ENCODE measurements around the gene KCNT2. TPM values are rescaled to one million over a fixed set of nuclear protein-coding genes. Genes with fewer than 3 reads are reported as not detected.
"Not testable (repeated sequence)": the region's sequence is repeated elsewhere in the genome, so short reads cannot be mapped to it uniquely, and the experiment has no call there.

The KCNT2 gene
- total RNA-seq, 1 donor = 0.21 TPM

DNA sequence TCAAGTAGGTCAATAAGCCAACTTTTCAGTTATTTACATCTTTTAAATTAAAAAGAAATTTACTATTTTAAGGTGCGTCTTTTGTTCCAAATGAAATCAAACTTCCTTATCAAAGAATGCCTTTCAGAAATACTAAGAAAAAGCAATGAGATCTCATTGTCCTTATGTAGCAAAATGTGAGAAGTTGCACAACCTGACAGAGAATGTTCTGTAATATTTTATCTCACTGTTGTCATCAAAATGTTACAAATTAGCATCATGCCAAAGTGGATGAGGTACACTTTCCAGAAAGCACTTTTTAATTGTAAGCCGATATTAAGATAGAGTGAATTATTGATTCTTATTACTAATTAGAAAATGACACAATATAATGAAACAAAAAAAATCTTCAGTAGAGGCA lies 50.4 kb downstream of the KCNT2 start:
- H3K4me3 ChIP-seq (ENCODE audit: low read length) = no peak overlapping the region
- H3K4me1 ChIP-seq (ENCODE audit: insufficient read depth, low read length) = no peaks in the 10 kb centered on the region
- no peaks in the 10 kb centered on the region for H3K27me3 ChIP-seq (ENCODE audit: insufficient read depth, low read length)
- H3K9me3 ChIP-seq (ENCODE audit: low read depth, low read length) = no peaks in the 10 kb centered on the region

DNA sequence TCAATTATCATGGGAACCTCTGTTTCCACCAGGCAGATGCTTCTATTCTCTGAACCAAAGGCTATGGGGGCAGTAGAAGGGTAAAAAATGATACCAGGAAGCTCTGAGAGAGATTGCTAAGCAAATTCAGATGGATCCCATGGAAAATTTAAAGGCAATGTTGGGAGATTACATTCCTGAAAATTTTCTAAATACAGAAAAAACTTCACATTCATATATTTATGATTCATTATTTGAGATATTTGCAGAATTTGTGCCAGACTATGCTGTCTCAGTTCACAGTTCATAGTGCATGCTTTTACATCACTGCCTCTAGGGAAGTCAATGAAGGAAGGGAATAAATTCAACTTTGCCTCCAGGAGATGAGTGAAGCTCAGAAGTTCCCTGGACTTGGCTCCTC lies 57.5 kb downstream of the KCNT2 start:
- Histone ChIP-seq H3K4me3 (ENCODE audit: low read length) (no peak overlapping the region), H3K4me1 (ENCODE audit: insufficient read depth, low read length) (no peaks in the 10 kb centered on the region), H3K9me3 (ENCODE audit: low read depth, low read length) (no peaks in the 10 kb centered on the region), H3K27me3 (ENCODE audit: insufficient read depth, low read length) (no peaks in the 10 kb centered on the region)

DNA sequence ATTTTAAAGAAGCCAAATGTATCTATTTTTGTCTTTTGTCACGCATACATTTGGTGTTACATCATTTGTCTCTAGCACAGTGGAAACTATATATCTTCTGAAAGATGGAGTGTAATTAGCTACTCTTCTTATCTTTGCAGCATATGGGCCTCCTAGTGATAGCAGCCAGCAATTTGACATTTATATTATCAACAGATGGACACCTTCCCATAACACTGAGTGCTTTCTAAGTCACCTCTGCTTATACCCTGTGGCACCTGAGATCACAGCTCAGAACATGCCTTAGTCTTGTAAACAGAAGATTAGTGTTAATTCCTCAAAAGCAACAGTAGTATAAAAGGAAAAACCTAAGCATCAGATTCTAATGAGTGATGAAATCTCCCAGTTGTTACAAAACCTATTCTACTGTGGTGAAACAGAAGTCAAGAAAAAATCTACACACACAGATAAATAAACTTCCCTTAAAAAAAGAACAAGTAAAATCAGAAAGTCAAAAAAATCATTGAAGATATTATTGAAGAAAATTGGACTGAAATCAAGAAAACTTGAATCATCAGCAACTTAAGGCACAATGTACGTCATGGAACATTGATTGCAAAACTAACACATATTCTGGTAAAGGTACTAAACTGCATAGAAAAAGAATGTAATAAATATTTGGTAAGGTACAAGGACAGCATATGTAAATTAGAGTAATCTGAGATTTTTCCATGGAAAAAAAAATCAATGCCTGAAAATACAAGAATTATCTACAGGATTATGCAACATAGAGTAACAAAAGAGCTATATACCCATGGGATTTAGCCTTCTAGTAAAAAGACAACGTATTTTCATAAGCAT lies 61.7 kb downstream of the KCNT2 start:
- Histone ChIP-seq H3K4me1 (ENCODE audit: insufficient read depth, low read length) (no peaks in the 10 kb centered on the region), H3K4me3 (ENCODE audit: low read length) (no peak overlapping the region), H3K27me3 (ENCODE audit: insufficient read depth, low read length) (no peaks in the 10 kb centered on the region), H3K9me3 (ENCODE audit: low read depth, low read length) (no peaks in the 10 kb centered on the region)

DNA sequence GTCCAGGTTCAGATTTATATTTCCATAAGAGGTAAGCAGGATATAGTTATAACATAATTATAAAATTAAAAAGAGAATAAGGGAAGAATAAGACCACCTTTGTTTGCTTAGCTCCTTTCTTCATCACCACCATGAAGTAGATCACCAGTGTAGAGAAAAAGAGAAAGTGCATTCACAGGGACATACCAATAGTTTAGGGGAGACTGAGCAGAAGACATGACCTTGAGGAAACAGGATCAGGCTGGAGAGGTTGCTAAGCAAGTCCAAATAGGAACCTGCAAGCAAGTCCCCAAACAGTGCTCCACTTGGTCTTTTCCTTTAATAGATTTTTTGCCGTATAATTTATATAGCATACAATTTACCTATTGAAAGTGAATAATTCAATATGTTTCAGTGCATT lies 63.0 kb downstream of the KCNT2 start:
- Histone ChIP-seq H3K4me3 (ENCODE audit: low read length) (no peak overlapping the region), H3K27me3 (ENCODE audit: insufficient read depth, low read length) (no peaks in the 10 kb centered on the region), H3K9me3 (ENCODE audit: low read depth, low read length) (no peaks in the 10 kb centered on the region)

DNA sequence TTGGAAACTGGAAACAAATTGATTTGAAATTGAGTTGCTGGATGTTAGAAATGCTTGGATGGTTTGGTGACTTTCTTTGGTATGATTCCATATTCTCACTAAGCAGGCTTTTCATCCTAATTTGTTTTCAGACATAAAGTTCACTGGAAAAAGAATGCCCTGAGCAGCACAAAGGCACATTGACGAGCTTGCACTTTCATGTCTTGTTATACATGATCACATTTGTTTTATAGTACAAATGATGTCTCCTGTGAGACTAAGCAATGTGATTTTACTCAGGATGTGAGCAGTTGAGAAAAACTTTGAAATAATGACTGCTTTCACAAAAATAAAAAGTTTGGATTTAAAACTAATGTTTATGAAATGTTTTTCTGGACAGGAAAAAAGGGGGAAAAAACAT lies 63.6 kb downstream of the KCNT2 start:
- no peak overlapping the region for H3K4me3 ChIP-seq (ENCODE audit: low read length)
- no peaks in the 10 kb centered on the region for H3K27me3 ChIP-seq (ENCODE audit: insufficient read depth, low read length)
- H3K9me3 ChIP-seq (ENCODE audit: low read depth, low read length) = no peaks in the 10 kb centered on the region

More for the DNA sequence above, 63.0 kb downstream of the KCNT2 start:
- no peaks in the 10 kb centered on the region for H3K4me1 ChIP-seq (ENCODE audit: insufficient read depth, low read length)

DNA sequence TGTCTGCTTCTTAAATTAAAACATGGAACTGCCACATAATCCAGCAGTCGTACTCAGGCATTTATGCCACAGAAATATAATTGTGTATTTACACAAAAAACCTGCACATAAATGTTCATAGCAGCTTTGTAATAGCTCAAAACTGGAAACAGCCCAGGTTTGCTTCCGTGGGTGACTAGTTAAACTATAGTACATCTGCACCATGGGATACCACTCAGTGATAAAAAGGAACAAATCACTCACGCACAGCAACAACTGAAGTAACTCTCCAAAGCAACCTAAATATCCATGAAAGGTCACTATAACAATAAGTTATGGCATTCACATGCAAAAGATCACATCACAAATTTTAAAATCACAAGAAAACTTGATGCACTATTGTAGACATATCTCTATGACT lies 64.4 kb downstream of the KCNT2 start:
- Histone ChIP-seq H3K27me3 (ENCODE audit: insufficient read depth, low read length) (no peaks in the 10 kb centered on the region), H3K4me3 (ENCODE audit: low read length) (no peak overlapping the region), H3K4me1 (ENCODE audit: insufficient read depth, low read length) (no peaks in the 10 kb centered on the region), H3K9me3 (ENCODE audit: low read depth, low read length) (no peaks in the 10 kb centered on the region)

More for the DNA sequence above, 63.6 kb downstream of the KCNT2 start:
- H3K4me1 ChIP-seq (ENCODE audit: insufficient read depth, low read length) = no peaks in the 10 kb centered on the region

DNA sequence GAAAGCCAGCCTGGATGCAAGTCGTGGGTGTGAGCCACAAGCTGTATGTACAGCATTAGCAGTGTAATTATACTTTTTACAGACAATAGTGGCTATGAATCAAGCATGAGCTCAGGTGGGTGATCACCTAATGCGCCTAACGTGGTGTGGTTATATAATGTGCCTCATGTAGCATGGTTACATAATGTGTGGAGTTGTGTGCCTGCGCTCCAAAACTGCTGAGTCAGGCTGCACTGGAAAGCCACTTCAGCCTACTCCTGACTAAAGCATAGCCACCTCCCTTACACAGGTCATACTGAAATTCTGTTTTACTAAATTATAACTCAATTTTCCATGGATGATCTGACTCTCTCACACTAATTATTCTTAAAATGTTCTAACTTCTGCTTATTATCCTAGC lies 69.8 kb downstream of the KCNT2 start:
- H3K9me3 ChIP-seq (ENCODE audit: low read depth, low read length) = peaks cover 12% of the 10 kb centered on the region
- no peak overlapping the region for H3K4me3 ChIP-seq (ENCODE audit: low read length)
- H3K4me1 ChIP-seq (ENCODE audit: insufficient read depth, low read length) = no peaks in the 10 kb centered on the region
- H3K27me3 ChIP-seq (ENCODE audit: insufficient read depth, low read length) = no peaks in the 10 kb centered on the region

DNA sequence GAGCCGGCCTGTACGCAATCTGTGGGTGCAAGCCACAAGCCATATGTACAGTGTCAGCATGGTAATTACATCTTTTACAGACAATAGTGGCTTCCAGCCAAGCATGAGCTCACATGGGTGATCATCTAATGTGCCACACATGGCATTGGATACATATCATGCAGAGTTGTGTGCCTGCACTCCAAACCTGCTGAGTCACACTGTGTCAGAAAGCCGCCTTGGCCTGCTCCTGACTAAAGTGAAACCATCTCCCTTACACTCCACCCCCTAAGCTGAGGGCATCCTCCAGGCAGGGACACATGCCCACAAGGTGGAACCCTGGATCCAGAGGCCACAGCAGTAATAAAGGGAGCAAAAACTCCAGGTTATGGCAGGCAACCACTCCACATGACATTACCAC lies 72.5 kb downstream of the KCNT2 start:
- Histone ChIP-seq H3K9me3 (ENCODE audit: low read depth, low read length) (peaks cover 12% of the 10 kb centered on the region), H3K4me3 (ENCODE audit: low read length) (no peak overlapping the region), H3K27me3 (ENCODE audit: insufficient read depth, low read length) (no peaks in the 10 kb centered on the region), H3K4me1 (ENCODE audit: insufficient read depth, low read length) (no peaks in the 10 kb centered on the region)

DNA sequence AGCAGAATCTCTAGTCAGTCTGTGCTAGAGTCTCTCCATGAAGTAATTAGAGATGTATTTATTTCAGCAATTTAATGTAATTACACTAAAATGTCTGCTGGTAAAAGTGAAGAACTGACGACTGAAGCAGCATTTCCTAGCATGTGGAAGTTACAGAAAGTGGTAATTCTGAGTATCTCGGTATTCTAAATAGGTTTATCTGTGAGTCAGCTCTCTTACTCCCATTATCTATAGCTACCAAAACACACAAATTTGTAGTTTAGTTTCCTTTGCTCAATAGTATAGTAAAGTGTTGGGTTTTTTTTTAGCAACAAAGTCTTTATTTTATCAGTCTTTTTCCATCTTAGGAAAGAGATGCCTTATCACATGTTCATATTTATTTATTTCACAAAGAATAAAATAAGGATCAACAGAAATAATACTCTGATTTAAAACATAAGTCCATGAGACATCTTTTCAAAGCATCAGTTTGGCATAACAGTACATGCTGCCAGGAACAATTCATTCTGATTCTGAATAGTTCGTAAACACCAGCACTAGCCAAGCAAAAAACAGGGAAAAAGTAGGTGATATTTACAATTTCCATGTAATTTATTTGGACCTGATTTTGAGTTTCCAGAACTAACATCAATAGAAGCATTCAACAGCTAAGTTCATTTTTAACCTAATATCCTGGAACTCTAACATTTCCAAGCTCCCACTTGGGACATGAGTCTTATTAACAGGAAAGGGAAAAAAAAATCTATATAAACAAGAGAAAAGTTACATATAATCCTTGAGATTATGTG lies 76.3 kb downstream of the KCNT2 start:
- Histone ChIP-seq H3K4me3 (ENCODE audit: low read length) (no peak overlapping the region), H3K27me3 (ENCODE audit: insufficient read depth, low read length) (no peaks in the 10 kb centered on the region), H3K4me1 (ENCODE audit: insufficient read depth, low read length) (no peaks in the 10 kb centered on the region), H3K9me3 (ENCODE audit: low read depth, low read length) (peaks cover 12% of the 10 kb centered on the region)

DNA sequence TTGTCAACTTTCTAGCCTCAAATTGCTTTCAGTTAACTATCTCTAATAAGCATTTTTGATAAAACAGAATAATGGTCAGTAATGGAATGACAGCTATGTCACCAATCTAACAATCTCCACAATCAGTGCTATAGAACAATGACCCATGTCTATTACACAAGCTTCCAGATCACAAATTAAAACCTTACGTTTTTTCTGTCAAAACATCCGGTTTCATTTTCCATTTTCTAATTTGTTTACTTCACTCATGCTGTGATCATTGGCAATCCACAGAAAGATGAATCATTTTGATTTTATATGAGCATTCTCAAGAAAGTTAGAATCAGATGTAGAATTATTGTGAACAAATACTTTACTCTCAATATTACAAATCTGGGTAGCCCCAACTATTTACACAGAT lies 80.3 kb downstream of the KCNT2 start:
- H3K4me1 ChIP-seq (ENCODE audit: insufficient read depth, low read length) = no peaks in the 10 kb centered on the region
- H3K9me3 ChIP-seq (ENCODE audit: low read depth, low read length) = no peaks in the 10 kb centered on the region
- H3K27me3 ChIP-seq (ENCODE audit: insufficient read depth, low read length) = no peaks in the 10 kb centered on the region
- no peak overlapping the region for H3K4me3 ChIP-seq (ENCODE audit: low read length)

DNA sequence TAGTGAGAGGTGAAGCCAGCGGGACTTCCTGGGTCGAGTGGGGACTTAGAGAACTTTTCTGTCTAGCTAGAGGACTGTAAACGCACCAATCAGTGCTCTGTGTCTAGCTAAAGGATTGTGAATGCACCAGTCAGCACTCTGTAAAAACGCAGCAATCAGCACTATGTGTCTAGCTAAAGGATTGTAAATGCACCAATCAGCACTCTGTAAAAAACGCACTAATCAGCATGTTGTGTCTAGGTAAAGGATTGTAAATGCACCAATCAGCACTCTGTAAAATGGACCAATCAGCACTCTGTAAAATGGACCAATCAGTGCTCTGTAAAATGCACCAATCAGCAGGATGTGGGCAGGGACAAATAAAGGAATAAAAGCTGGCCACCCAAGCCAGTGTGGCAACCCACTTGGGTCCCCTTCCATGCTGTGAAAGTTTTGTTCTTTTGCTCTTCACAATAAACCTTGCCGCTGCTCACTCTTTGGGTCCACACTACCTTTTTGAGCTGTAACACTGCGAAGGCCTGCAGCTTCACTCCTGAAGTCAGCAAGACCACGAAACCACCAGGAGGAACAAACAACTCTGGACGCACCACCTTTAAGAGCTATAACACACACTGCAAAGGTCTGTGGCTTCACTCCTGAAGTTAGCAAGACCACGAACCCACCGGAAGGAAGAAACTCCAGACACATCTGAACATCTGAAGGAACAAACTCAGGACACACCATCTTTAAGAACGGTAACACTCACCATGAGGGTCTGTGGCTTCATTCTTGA lies 85.5 kb downstream of the KCNT2 start:
- H3K4me1 ChIP-seq (ENCODE audit: insufficient read depth, low read length); H3K9me3 ChIP-seq (ENCODE audit: low read depth, low read length); H3K4me3 ChIP-seq (ENCODE audit: low read length); H3K27me3 ChIP-seq (ENCODE audit: insufficient read depth, low read length): not testable (repeated sequence)

DNA sequence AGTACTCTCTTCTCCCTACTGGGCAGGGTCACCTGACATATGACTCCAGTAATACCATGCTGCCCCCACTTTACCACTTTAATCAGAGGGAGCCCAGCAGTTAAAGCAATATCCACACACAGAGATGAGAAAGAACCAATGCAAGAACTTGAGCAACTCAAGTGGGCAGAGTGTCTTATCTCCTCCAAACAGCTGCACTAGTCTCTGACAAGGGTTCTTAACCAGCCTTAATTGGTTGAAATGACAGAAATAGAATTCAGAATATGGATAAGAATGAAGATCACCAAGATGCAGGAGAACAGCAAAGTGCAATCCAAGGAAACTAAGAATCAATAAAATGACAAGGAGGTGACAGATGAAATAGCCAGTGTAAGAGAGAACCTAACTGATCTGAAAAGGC lies 91.0 kb downstream of the KCNT2 start:
- Histone ChIP-seq H3K4me3 (ENCODE audit: low read length) (no peak overlapping the region), H3K27me3 (ENCODE audit: insufficient read depth, low read length) (no peaks in the 10 kb centered on the region), H3K4me1 (ENCODE audit: insufficient read depth, low read length) (no peaks in the 10 kb centered on the region), H3K9me3 (ENCODE audit: low read depth, low read length) (no peaks in the 10 kb centered on the region)

DNA sequence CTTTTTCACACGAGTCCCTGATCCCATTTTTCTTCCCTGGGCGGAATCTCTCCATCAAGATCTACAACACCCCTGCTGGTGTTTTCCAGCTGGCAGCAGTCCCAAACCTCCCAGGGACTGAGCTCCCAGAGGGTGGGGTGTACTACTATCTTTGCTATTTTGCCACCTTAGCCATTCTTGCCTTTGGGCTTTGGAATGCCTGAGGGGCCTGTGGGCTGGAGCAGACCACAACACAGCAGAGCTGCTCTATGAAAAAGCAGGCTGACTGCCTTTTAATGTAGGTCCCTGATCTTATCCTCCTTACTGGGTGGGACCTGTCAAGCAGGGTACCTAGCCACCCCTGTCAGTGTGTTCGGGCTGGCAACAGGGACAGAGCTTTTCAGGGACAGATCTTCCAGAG lies 91.9 kb downstream of the KCNT2 start:
- Histone ChIP-seq H3K4me1 (ENCODE audit: insufficient read depth, low read length) (no peaks in the 10 kb centered on the region), H3K9me3 (ENCODE audit: low read depth, low read length) (no peaks in the 10 kb centered on the region), H3K4me3 (ENCODE audit: low read length) (no peak overlapping the region), H3K27me3 (ENCODE audit: insufficient read depth, low read length) (no peaks in the 10 kb centered on the region)

DNA sequence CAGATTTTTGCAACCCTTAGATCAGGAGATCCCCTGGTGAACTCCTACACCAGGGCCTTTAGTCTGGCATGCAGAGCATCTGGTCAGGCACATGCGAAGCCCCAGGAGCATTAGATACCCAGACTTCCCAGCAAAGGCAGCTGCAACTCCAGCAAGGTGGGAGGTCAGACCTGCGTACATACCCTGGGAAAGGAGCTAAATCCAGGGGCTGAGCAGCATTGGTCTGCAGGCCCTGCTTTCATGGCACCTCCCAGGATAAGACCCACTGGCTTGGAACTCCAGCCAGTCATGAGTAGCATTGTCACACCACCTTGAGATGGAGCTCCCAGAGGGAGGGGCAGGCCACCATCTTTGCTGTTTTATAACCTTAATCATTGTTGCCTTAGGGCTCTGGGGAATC lies 92.3 kb downstream of the KCNT2 start:
- Histone ChIP-seq H3K27me3 (ENCODE audit: insufficient read depth, low read length) (no peaks in the 10 kb centered on the region), H3K4me1 (ENCODE audit: insufficient read depth, low read length) (no peaks in the 10 kb centered on the region), H3K4me3 (ENCODE audit: low read length) (no peak overlapping the region)

DNA sequence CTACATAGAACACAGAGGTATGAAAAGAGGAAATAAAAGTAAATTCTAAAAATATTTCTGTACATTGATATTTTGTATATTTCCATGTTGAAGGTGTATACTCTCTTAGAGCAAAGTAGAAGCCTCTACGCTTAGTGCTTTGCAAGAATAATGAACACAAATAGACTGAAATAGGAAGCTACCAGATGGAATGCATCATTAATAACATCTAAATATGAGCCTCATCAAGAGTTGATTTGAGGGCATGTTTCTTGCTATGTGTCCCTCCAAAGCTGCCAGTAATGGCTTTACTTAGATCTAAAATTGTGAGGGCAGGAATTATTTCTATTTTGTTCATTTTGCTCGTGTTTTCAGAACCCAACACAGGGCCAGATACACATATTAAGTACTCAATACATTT lies 94.4 kb downstream of the KCNT2 start:
- H3K9me3 ChIP-seq (ENCODE audit: low read depth, low read length) = no peaks in the 10 kb centered on the region
- H3K4me1 ChIP-seq (ENCODE audit: insufficient read depth, low read length) = no peaks in the 10 kb centered on the region
- H3K4me3 ChIP-seq (ENCODE audit: low read length) = no peak overlapping the region
- no peaks in the 10 kb centered on the region for H3K27me3 ChIP-seq (ENCODE audit: insufficient read depth, low read length)

More for the DNA sequence above, 92.3 kb downstream of the KCNT2 start:
- H3K9me3 ChIP-seq (ENCODE audit: low read depth, low read length) = no peaks in the 10 kb centered on the region
